ENCODE measurements around the gene IL36G.
"Not testable (repeated sequence)": the region's sequence is repeated elsewhere in the genome, so short reads cannot be mapped to it uniquely, and the experiment has no call there.

Gene IL36G

GRCh38 chr2:112977559-112978056 lies at the start of gene IL36G:
Gene IL36G (plus strand): TSS chr2:112978006. CDS start chr2:112978639, 633 bp downstream.
- H3K4me3 ChIP-seq (ENCODE audit: low read depth, low read length): no peak within 1 kb of the TSS
- TF ChIP-seq CTCF (IDR thresholded peaks at IDR 0.05; ENCODE audit: low read depth, low read length): no peak

GRCh38 chr2:112933261-112933660 lies 44.5 kb upstream of the IL36G start:
- no peak overlapping the region for H3K4me3 ChIP-seq (ENCODE audit: low read depth, low read length)
- no peak for TF ChIP-seq CTCF (IDR thresholded peaks at IDR 0.05; ENCODE audit: low read depth, low read length)

GRCh38 chr2:112934117-112934516 lies 43.7 kb upstream of the IL36G start:
- H3K4me3 ChIP-seq (ENCODE audit: low read depth, low read length): not testable (repeated sequence)

GRCh38 chr2:112936927-112937232 lies 40.9 kb upstream of the IL36G start:
- no peak for TF ChIP-seq CTCF (IDR thresholded peaks at IDR 0.05; ENCODE audit: low read depth, low read length)
- H3K4me3 ChIP-seq (ENCODE audit: low read depth, low read length): no peak overlapping the region

- H3K4me3 ChIP-seq (ENCODE audit: low read depth, low read length): no peak overlapping the region
- no peak for TF ChIP-seq CTCF (IDR thresholded peaks at IDR 0.05; ENCODE audit: low read depth, low read length)
Measured at GRCh38 chr2:112938904-112939303, 38.9 kb upstream of the IL36G start.

- TF ChIP-seq CTCF (IDR thresholded peaks at IDR 0.05; ENCODE audit: low read depth, low read length): no peak
Measured at GRCh38 chr2:112939425-112939824, 38.4 kb upstream of the IL36G start.

GRCh38 chr2:112940859-112941625 lies 36.8 kb upstream of the IL36G start:
- TF ChIP-seq CTCF (IDR thresholded peaks at IDR 0.05; ENCODE audit: low read depth, low read length): no peak

More at GRCh38 chr2:112939425-112939824, 38.4 kb upstream of the IL36G start:
- H3K4me3 ChIP-seq (ENCODE audit: low read depth, low read length): no peak overlapping the region

More at GRCh38 chr2:112940859-112941625, 36.8 kb upstream of the IL36G start:
- no peak overlapping the region for H3K4me3 ChIP-seq (ENCODE audit: low read depth, low read length)
